Pancreas (tissue), 10 donors: Measurements from ENCODE around the gene GBGT1. TPM values are rescaled to one million over a fixed set of nuclear protein-coding genes. Genes with fewer than 3 reads are reported as not detected.
A peak's percentile ranks its signal among the peaks of the same experiment; 100 is the strongest.

Experiments
- ATAC-seq, 4 donors: fragments of 200-7000 bp; cut with Tn5 transposase; one replicate each; pipeline versions ENCODE4 v1.8.0 to v1.9.1; 2020; ENCODE audit warnings: mild to moderate bottlenecking in 4 of 4, moderate library complexity in 4 of 4
- DNase-seq, 6 donors: peaks; one replicate each; pipeline ENCODE4 v3.0.0-alpha.2; 2020
- FAIRE-seq: peaks from 2 replicates; lab custom pipeline; 2012; peaks lifted over from hg19 to GRCh38; lab: Jason Lieb, UNC
- H3K27ac ChIP-seq, 4 donors: fragments of 200-600 bp; sonication (generic); 1 replicate in 3 of 4; 2 replicates in 1 of 4; pipeline versions ENCODE4 v1.5.0 to v1.8.0; 2020
- H3K27me3 ChIP-seq, 4 donors: fragments of 200-600 bp; one replicate each; pipeline ENCODE4 v1.8.0; 2021
- H3K36me3 ChIP-seq, 3 donors: fragments of 200-600 bp; sonication (generic) in 1 of 3; one replicate each; pipeline versions ENCODE4 v1.5.0 to v1.8.0; 2020 to 2021
- H3K4me1 ChIP-seq, 3 donors: fragments of 200-600 bp; one replicate each; pipeline ENCODE4 v1.8.0; 2021
- H3K4me3 ChIP-seq, 4 donors: fragments of 200-600 bp; sonication (generic) in 2 of 4; one replicate each; pipeline versions ENCODE4 v1.5.0 to v1.8.0; 2020 to 2021
- H3K9me3 ChIP-seq, 4 donors: fragments of 200-600 bp; one replicate each; pipeline ENCODE4 v1.8.0; 2021
- CTCF ChIP-seq, 4 donors: fragments of 200-600 bp; sonication (generic) in 3 of 4; IDR thresholded peaks; one replicate each; pipeline versions ENCODE4 v1.5.0 to v1.8.0; 2021; ENCODE audit warnings: antibody characterized with exemption in 4 of 4
- WGBS, 2 donors: extraction: QIAGEN DNeasy Blood & Tissue Kit; methylation state at CpG; one replicate each; pipeline ENCODE4 v1.1.7; 2013; 5-methylcytosine and 5-hydroxymethylcytosine counted together
- intact Hi-C, 3 donors: fragments of 100-400 bp; cut with DNase I; formaldehyde crosslinking; loops; one replicate each; pipeline versions ENCODE4 v1.11.1 to v1.14.2; 2022
- polyA plus RNA-seq, 2 donors: library from polyadenylated mRNA; stranded (reverse); fragments of 200-250 nt; gene quantifications; one replicate each; pipeline ENCODE4 v1.2.3, GENCODE V29; 2013
- total RNA-seq, 6 donors: library from RNA; stranded (reverse); fragmentation: NEBNext Ultra II Directional in 4 of 6; extraction: Animal tissue kit (Norgen Biotek cat#: 25700) in 4 of 6; gene quantifications; one replicate each; pipeline versions ENCODE4 v1.2.1 to v1.2.4, GENCODE V29; 2021 to 2023
- donor health status: healthy with polysubstance abuse.
- donor health status: DM: no; HTN: no; CAD: no; lungs with moderate emphysema.
- donor health status: DM: no; HTN: no; CAD: no.
- donor health status: control.
- donor health status: control.
- donor health status: Bipolar disorder and iron deficiency.
- donor health status: DM: yes; HTN: yes; CAD: no.
- donor health status: DM: no; HTN: no; CAD: no.
- donor health status: DM: no; HTN: no; CAD: no.
- donor health status: DM: yes; HTN: yes; CAD: no.

GBGT1 gene
- total and polyA plus RNA-seq, 8 donors: 1.5 to 11.9 (median 4.0) TPM

- 73 to 74% methylated on average over 36 of the region's 36 CpGs for WGBS, 2 donors
- Histone ChIP-seq H3K27ac (no peak overlapping the region), H3K9me3 (no peaks in the 10 kb centered on the region), H3K27me3 (no peaks in the 10 kb centered on the region), H3K4me3 (no peak overlapping the region), H3K4me1 (no peaks in the 10 kb centered on the region), H3K36me3 (no peaks in the 10 kb centered on the region)
- FAIRE-seq (no peak), DNase-seq (peak in 3 of 6 donors; percentile 14 to 54 (median 32)), ATAC-seq (no peak)
- TF ChIP-seq CTCF (IDR thresholded peaks at IDR 0.05): no peak
- intact Hi-C loops: no loop called here
These were observed 10.3 kb downstream of the GBGT1 start for GRCh38 chr9:133153227-133154096.

GRCh38 chr9:133151601-133152525 lies 11.9 kb downstream of the GBGT1 start:
- DNase-seq (peak in 3 of 6 donors; percentile 22 to 64 (median 34)), FAIRE-seq (no peak), ATAC-seq (no peak)
- no peak for TF ChIP-seq CTCF (IDR thresholded peaks at IDR 0.05)
- H3K36me3 ChIP-seq: no peaks in the 10 kb centered on the region
- intact Hi-C loops: no loop called here
- H3K4me1 ChIP-seq: peaks cover 0 to 12% (median 0%) of the 10 kb centered on the region in 3 donors
- H3K4me3 ChIP-seq: no peak overlapping the region
- no peaks in the 10 kb centered on the region for H3K9me3 ChIP-seq
- H3K27ac ChIP-seq: no peak overlapping the region
- WGBS, 2 donors: 82 to 84% methylated on average over 13 to 14 of the region's 14 CpGs
- H3K27me3 ChIP-seq: no peaks in the 10 kb centered on the region

- no peak for FAIRE-seq
- intact Hi-C loops: no loop called here
These were observed 12.7 kb downstream of the GBGT1 start for GRCh38 chr9:133151041-133151440.

More at GRCh38 chr9:133151041-133151440, 12.7 kb downstream of the GBGT1 start:
- TF ChIP-seq CTCF (IDR thresholded peaks at IDR 0.05): no peak
- Histone ChIP-seq H3K4me3 (no peak overlapping the region), H3K4me1 (peaks cover 0 to 12% (median 0%) of the 10 kb centered on the region in 3 donors), H3K27ac (no peak overlapping the region), H3K36me3 (no peaks in the 10 kb centered on the region), H3K27me3 (no peaks in the 10 kb centered on the region), H3K9me3 (no peaks in the 10 kb centered on the region)
- no peak for ATAC-seq
- peak in 3 of 6 donors; percentile 32 to 65 (median 40) for DNase-seq
- 95 to 98% methylated on average over 6 of the region's 6 CpGs for WGBS, 2 donors
